ENCODE results near the gene TCFL5.

TCFL5 gene

GRCh38 chr20:62885046-62885895 lies 23.6 kb upstream of the TCFL5 start:
- no peaks in the 10 kb centered on the region for H3K36me3 ChIP-seq (replicated peaks; ENCODE audit: insufficient read depth, low read length)
- no peaks in the 10 kb centered on the region; the same call in 1 of the 2 replicates for H4K20me1 ChIP-seq (ENCODE audit: insufficient read depth, low read length)
- H3K4me1 ChIP-seq (ENCODE audit: low read length), result peaks cover 18% of the 10 kb centered on the region
- DNase-seq, result no peak
- H2AFZ ChIP-seq (ENCODE audit: low read length), result no peak overlapping the region
- no peaks in the 10 kb centered on the region for H3K79me2 ChIP-seq (ENCODE audit: low read length)
- H3K4me2 ChIP-seq (ENCODE audit: low read depth, low read length), result no peak overlapping the region
- H3K27ac ChIP-seq (ENCODE audit: low read length), result peak overlapping the region; percentile 91
- no peaks in the 10 kb centered on the region for H3K9me3 ChIP-seq (replicated peaks; ENCODE audit: insufficient read depth, low read length)
- H3F3A ChIP-seq (ENCODE audit: insufficient read depth, low read length), result peaks cover 12% of the 10 kb centered on the region
- no peaks in the 10 kb centered on the region for H3K27me3 ChIP-seq (replicated peaks; ENCODE audit: insufficient read depth, low read length)
- H3K4me3 ChIP-seq (ENCODE audit: low read length), result no peak overlapping the region
- H3K9me2 ChIP-seq (replicated peaks; ENCODE audit: insufficient read depth, low read length), result no peaks in the 10 kb centered on the region
- TF ChIP-seq EZH2 (optimal IDR thresholded peaks at IDR 0.05; ENCODE audit: low read depth, low read length), result no peak
- TF ChIP-seq EZH2phosphoT487 (IDR thresholded peaks at IDR 0.05; ENCODE audit: low read length), result no peak
- no peak for TF ChIP-seq CTCF (IDR thresholded peaks at IDR 0.05; ENCODE audit: low read length)
- peak overlapping the region; percentile 42 for H3K9ac ChIP-seq (ENCODE audit: low read length)

GRCh38 chr20:62884556-62884955 lies 22.9 kb upstream of the TCFL5 start:
- H4K20me1 ChIP-seq (ENCODE audit: insufficient read depth, low read length), result no peaks in the 10 kb centered on the region; the same call in 1 of the 2 replicates
- H3K27me3 ChIP-seq (replicated peaks; ENCODE audit: insufficient read depth, low read length), result no peaks in the 10 kb centered on the region
- H3F3A ChIP-seq (ENCODE audit: insufficient read depth, low read length), result peaks cover 12% of the 10 kb centered on the region
- no peak overlapping the region for H3K9ac ChIP-seq (ENCODE audit: low read length)
- no peaks in the 10 kb centered on the region for H3K9me2 ChIP-seq (replicated peaks; ENCODE audit: insufficient read depth, low read length)
- TF ChIP-seq EZH2phosphoT487 (IDR thresholded peaks at IDR 0.05; ENCODE audit: low read length) (no peak), EZH2 (optimal IDR thresholded peaks at IDR 0.05; ENCODE audit: low read depth, low read length) (no peak), CTCF (IDR thresholded peaks at IDR 0.05; ENCODE audit: low read length) (no peak)
- H3K79me2 ChIP-seq (ENCODE audit: low read length), result no peaks in the 10 kb centered on the region
- no peak overlapping the region for H2AFZ ChIP-seq (ENCODE audit: low read length)
- H3K9me3 ChIP-seq (replicated peaks; ENCODE audit: insufficient read depth, low read length), result no peaks in the 10 kb centered on the region
- no peak overlapping the region for H3K27ac ChIP-seq (ENCODE audit: low read length)
- no peak overlapping the region for H3K4me3 ChIP-seq (ENCODE audit: low read length)
- no peak overlapping the region for H3K4me2 ChIP-seq (ENCODE audit: low read depth, low read length)
- H3K36me3 ChIP-seq (replicated peaks; ENCODE audit: insufficient read depth, low read length), result no peaks in the 10 kb centered on the region
- peaks cover 18% of the 10 kb centered on the region for H3K4me1 ChIP-seq (ENCODE audit: low read length)
- DNase-seq, result no peak

GRCh38 chr20:62882426-62882825 lies 20.8 kb upstream of the TCFL5 start:
- Histone ChIP-seq H3K27ac (ENCODE audit: low read length) (no peak overlapping the region), H4K20me1 (ENCODE audit: insufficient read depth, low read length) (no peaks in the 10 kb centered on the region), H3K4me2 (ENCODE audit: low read depth, low read length) (no peak overlapping the region), H3K27me3 (replicated peaks; ENCODE audit: insufficient read depth, low read length) (no peaks in the 10 kb centered on the region), H3K4me1 (ENCODE audit: low read length) (peaks cover 14% of the 10 kb centered on the region), H3K9me2 (replicated peaks; ENCODE audit: insufficient read depth, low read length) (no peaks in the 10 kb centered on the region), H3K9ac (ENCODE audit: low read length) (no peak overlapping the region), H3K4me3 (ENCODE audit: low read length) (no peak overlapping the region), H2AFZ (ENCODE audit: low read length) (no peak overlapping the region), H3K9me3 (replicated peaks; ENCODE audit: insufficient read depth, low read length) (no peaks in the 10 kb centered on the region), H3F3A (ENCODE audit: insufficient read depth, low read length) (peaks cover 12% of the 10 kb centered on the region), H3K79me2 (ENCODE audit: low read length) (no peaks in the 10 kb centered on the region), H3K36me3 (replicated peaks; ENCODE audit: insufficient read depth, low read length) (no peaks in the 10 kb centered on the region)
- no peak for DNase-seq
- TF ChIP-seq EZH2phosphoT487 (IDR thresholded peaks at IDR 0.05; ENCODE audit: low read length) (no peak), EZH2 (optimal IDR thresholded peaks at IDR 0.05; ENCODE audit: low read depth, low read length) (no peak), CTCF (IDR thresholded peaks at IDR 0.05; ENCODE audit: low read length) (no peak)
